Lower leg skin (tissue), 3 donors: Measurements from ENCODE around the gene FAM53B.

Experiments used
- CTCF ChIP-seq, 3 donors: fragments of 450-650 bp; IDR thresholded peaks; one replicate each; pipeline ENCODE4 v1.5.1; 2016; ENCODE audit warnings: antibody characterized with exemption in 3 of 3, mild to moderate bottlenecking in 3 of 3, moderate library complexity in 2 of 3
- POLR2A ChIP-seq, 2 donors: fragments of 450-650 bp; IDR thresholded peaks; one replicate each; pipeline ENCODE4 v1.6.1; 2016 to 2017; ENCODE audit warnings: antibody characterized with exemption in 2 of 2, mild to moderate bottlenecking in 1 of 2, moderate library complexity in 1 of 2

- TF ChIP-seq POLR2A (IDR thresholded peaks at IDR 0.05) (no peak), CTCF (IDR thresholded peaks at IDR 0.05) (no peak)
Observed at GRCh38 chr10:124686707-124687376, 57.3 kb downstream of the FAM53B start.
